SK-N-SH (cell line): ENCODE measurements around the gene CLEC5A. TPM values are rescaled to one million over a fixed set of nuclear protein-coding genes. Genes with fewer than 3 reads are reported as not detected.

ENCODE experiments used
- CTCF ChIA-PET: fragments of 300-600, 350-600 bp; formaldehyde crosslinking; extraction: SDS; loops from one replicate; lab custom pipeline; 2021; lab: Yijun Ruan, JAX
- POLR2A ChIA-PET: fragments of 350-600 bp; sonication (Branson Sonifier 250); formaldehyde crosslinking; extraction: SDS; loops from one replicate; lab custom pipeline; 2020; ENCODE audit warnings: antibody characterized with exemption, inconsistent platforms; lab: Yijun Ruan, JAX
- DNase-seq: peaks from one replicate; pipeline ENCODE4 v3.0.0; 2012
- H2AFZ ChIP-seq: fragments of 200-600 bp; sonication (generic); 2 replicates; pipeline ENCODE4 v1.8.1; 2016; ENCODE audit warnings: antibody characterized with exemption, mild to moderate bottlenecking, low read depth
- H3F3A ChIP-seq: fragments of 200-600 bp; sonication (generic); replicated peaks from 2 replicates; pipeline ENCODE3; 2016; ENCODE audit warnings: antibody characterized with exemption, mild to moderate bottlenecking; ENCODE audit not compliant: insufficient read depth
- H3K27ac ChIP-seq, 2 experiments: fragments of 200-500 bp in 1 of 2; fragments of 200-600 bp in 1 of 2; sonication (Bioruptor generic) in 1 of 2; sonication (generic), shearing (Covaris generic) in 1 of 2; 2 replicates each; pipeline versions ENCODE4 v1.5.1 to v1.6.1; 2014 to 2016; ENCODE audit warnings: low read depth in 2 of 2, inconsistent platforms in 1 of 2, low read length in 1 of 2, mild to moderate bottlenecking in 1 of 2, mixed read lengths in 1 of 2
- H3K27me3 ChIP-seq: fragments of 200-600 bp; sonication (generic), shearing (Covaris generic); 2 replicates; pipeline ENCODE4 v1.6.1; 2016; ENCODE audit warnings: mixed run types; ENCODE audit not compliant: insufficient read depth
- H3K36me3 ChIP-seq, 2 experiments: fragments of 200-500 bp in 1 of 2; fragments of 200-600 bp in 1 of 2; sonication (Bioruptor generic) in 1 of 2; sonication (generic) in 1 of 2; replicated peaks in 1 of 2; 2 replicates each; pipeline versions ENCODE3 to v1.5.1; 2014 to 2016; ENCODE audit warnings: low read length in 1 of 2, mild to moderate bottlenecking in 1 of 2; ENCODE audit not compliant: insufficient read depth in 2 of 2, control insufficient read depth in 1 of 2
- H3K4me1 ChIP-seq, 2 experiments: fragments of 200-500 bp in 1 of 2; fragments of 200-600 bp in 1 of 2; sonication (Bioruptor generic) in 1 of 2; sonication (generic), shearing (Covaris generic) in 1 of 2; 2 replicates each; pipeline versions ENCODE4 v1.5.1 to v1.6.1; 2014 to 2016; ENCODE audit warnings: low read depth in 1 of 2, low read length in 1 of 2, mixed run types in 1 of 2; ENCODE audit not compliant: insufficient read depth in 2 of 2, control insufficient read depth in 1 of 2
- H3K4me2 ChIP-seq: fragments of 200-600 bp; sonication (generic), shearing (Covaris generic); 2 replicates; pipeline ENCODE4 v1.6.1; 2017; ENCODE audit warnings: mixed run types
- H3K4me3 ChIP-seq, 2 experiments: fragments of 200-500 bp in 1 of 2; fragments of 200-600 bp in 1 of 2; sonication (Bioruptor generic) in 1 of 2; sonication (generic), shearing (Covaris generic) in 1 of 2; 2 replicates each; pipeline versions ENCODE4 v1.5.1 to v1.8.1; 2014 to 2016; ENCODE audit warnings: low read depth in 2 of 2, inconsistent platforms in 1 of 2, low read length in 1 of 2, mild to moderate bottlenecking in 1 of 2, mixed read lengths in 1 of 2, moderate library complexity in 1 of 2
- H3K79me2 ChIP-seq: fragments of 200-600 bp; sonication (generic); 2 replicates; pipeline ENCODE4 v1.8.1; 2017; ENCODE audit warnings: mild to moderate bottlenecking; ENCODE audit not compliant: insufficient read depth
- H3K9ac ChIP-seq: fragments of 200-600 bp; sonication (generic); 2 replicates; pipeline ENCODE4 v1.6.1; 2017; ENCODE audit warnings: mixed run types
- H3K9me2 ChIP-seq: fragments of 200-600 bp; sonication (generic); 2 replicates; pipeline ENCODE4 v1.6.1; 2017; ENCODE audit warnings: mixed run types
- H3K9me3 ChIP-seq: fragments of 200-600 bp; sonication (generic); 2 replicates; pipeline ENCODE4 v1.6.1; 2017; ENCODE audit warnings: mixed run types, mild to moderate bottlenecking, moderate library complexity
- H4K20me1 ChIP-seq: fragments of 200-600 bp; sonication (generic); 2 replicates; pipeline ENCODE4 v1.6.1; 2017; ENCODE audit warnings: mild to moderate bottlenecking, mixed run types; ENCODE audit not compliant: insufficient read depth
- CTCF ChIP-seq: fragments of 200-600 bp; sonication (generic); IDR thresholded peaks from 2 replicates; pipeline ENCODE4 v1.6.1; 2017; ENCODE audit warnings: antibody characterized with exemption, mild to moderate bottlenecking, moderate library complexity
- ELF1 ChIP-seq: IDR thresholded peaks from 2 replicates; pipeline ENCODE4 v1.4.0; 2012
- EP300 ChIP-seq, 2 experiments: IDR thresholded peaks; 2 replicates each; pipeline versions ENCODE4 v1.4.0 to v1.6.1; 2012; ENCODE audit warnings: borderline replicate concordance in 1 of 2, low read depth in 1 of 2, low read length in 1 of 2
- FOSL2 ChIP-seq: IDR thresholded peaks from 2 replicates; pipeline ENCODE4 v1.4.0; 2012; ENCODE audit warnings: low read depth, mild to moderate bottlenecking, moderate library complexity, borderline replicate concordance
- FOXJ3 ChIP-seq: sonication (generic); formaldehyde crosslinking; IDR thresholded peaks from 2 replicates; pipeline ENCODE4 v1.5.1; 2020; ENCODE audit warnings: mild to moderate bottlenecking, missing genetic modification reagents
- FOXM1 ChIP-seq: IDR thresholded peaks from 2 replicates; pipeline ENCODE4 v1.4.0; 2012; ENCODE audit warnings: low read depth, mild to moderate bottlenecking
- GABPA ChIP-seq: IDR thresholded peaks from 2 replicates; pipeline ENCODE4 v1.4.0; 2012; ENCODE audit warnings: low read depth, mild to moderate bottlenecking
- GATA2 ChIP-seq: sonication (generic); formaldehyde crosslinking; IDR thresholded peaks from 2 replicates; pipeline ENCODE4 v1.5.0; 2020; ENCODE audit warnings: mild to moderate bottlenecking, missing genetic modification reagents
- JUND ChIP-seq: IDR thresholded peaks from 2 replicates; pipeline ENCODE4 v1.4.0; 2012
- MEF2A ChIP-seq: IDR thresholded peaks from 2 replicates; pipeline ENCODE4 v1.4.0; 2012; ENCODE audit warnings: low read depth, borderline replicate concordance
- NFIC ChIP-seq: IDR thresholded peaks from 2 replicates; pipeline ENCODE4 v1.4.0; 2012; ENCODE audit warnings: borderline replicate concordance
- RCOR1 ChIP-seq: fragments of 150-350 bp; IDR thresholded peaks from 2 replicates; pipeline ENCODE4 v1.6.1; 2017; ENCODE audit warnings: antibody characterized with exemption, low read length
- RFX5 ChIP-seq: IDR thresholded peaks from 2 replicates; pipeline ENCODE4 v1.6.1; 2012; ENCODE audit warnings: mild to moderate bottlenecking, improper control_type of control experiment, low read length
- RXRA ChIP-seq: IDR thresholded peaks from 2 replicates; pipeline ENCODE4 v1.4.0; 2012; ENCODE audit warnings: low read depth, mild to moderate bottlenecking, borderline replicate concordance
- SIN3A ChIP-seq: IDR thresholded peaks from 2 replicates; pipeline ENCODE4 v1.6.1; 2012; ENCODE audit warnings: low read depth, mild to moderate bottlenecking, low read length, moderate library complexity, borderline replicate concordance
- SMC3 ChIP-seq: IDR thresholded peaks from 2 replicates; pipeline ENCODE4 v1.6.1; 2012; ENCODE audit warnings: low read depth, low read length, improper control_type of control experiment
- TAF1 ChIP-seq: IDR thresholded peaks from 2 replicates; pipeline ENCODE4 v1.6.1; 2012; ENCODE audit warnings: low read depth, mild to moderate bottlenecking, low read length, moderate library complexity, borderline replicate concordance
- TCF12 ChIP-seq: IDR thresholded peaks from 2 replicates; pipeline ENCODE4 v1.4.0; 2012
- TEAD4 ChIP-seq: IDR thresholded peaks from 2 replicates; pipeline ENCODE4 v1.4.0; 2012; ENCODE audit warnings: mild to moderate bottlenecking, borderline replicate concordance; ENCODE audit not compliant: insufficient read depth
- USF1 ChIP-seq: IDR thresholded peaks from 2 replicates; pipeline ENCODE4 v1.4.0; 2012; ENCODE audit warnings: low read depth, borderline replicate concordance
- USF2 ChIP-seq: fragments of 150-350 bp; IDR thresholded peaks from 2 replicates; pipeline ENCODE4 v1.6.1; 2017; ENCODE audit warnings: antibody characterized with exemption, low read length, low read depth, borderline replicate concordance
- YY1 ChIP-seq: IDR thresholded peaks from 2 replicates; pipeline ENCODE4 v1.4.0; 2012; ENCODE audit warnings: low read depth, mild to moderate bottlenecking
- WGBS: methylation state at CpG from one replicate; pipeline ENCODE4 v1.1.6; 2017; ENCODE audit warnings: low lambda C conversion rate; 5-methylcytosine and 5-hydroxymethylcytosine counted together
- polyA plus RNA-seq, 3 experiments: library from polyadenylated mRNA; depleted of rRNA; stranded (reverse); fragments of >200 nt; gene quantifications; 2 replicates each; pipeline ENCODE4 v1.2.3, GENCODE V29; 2012
- TF ChIP-seq, protein P1 (sequence below): IDR thresholded peaks from 2 replicates; pipeline ENCODE4; 2012

CLEC5A gene
- polyA plus RNA-seq, 1 of the 3 experiments (the other 2 are of a cell fraction), result not detected

DNA sequence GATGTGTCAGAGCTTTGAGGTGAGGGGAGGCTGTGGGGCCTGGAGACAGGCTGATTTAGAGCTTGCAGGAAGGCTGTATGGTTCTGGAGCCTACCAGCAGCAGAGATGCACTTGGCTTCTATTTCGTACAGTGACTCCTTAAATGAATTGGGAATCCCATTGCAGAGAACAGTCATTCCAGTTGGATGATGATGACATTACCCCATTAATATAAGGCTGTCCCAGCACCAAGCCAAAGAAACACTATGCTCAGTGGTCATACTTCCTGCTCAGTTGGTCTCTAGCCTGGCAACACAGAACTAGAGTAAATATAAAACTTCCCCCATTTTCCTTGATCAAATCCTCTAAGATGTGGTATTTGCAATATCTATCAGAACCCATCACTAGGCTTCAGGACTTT, 5.7 kb upstream of the CLEC5A start (continued):
- TF ChIP-seq RFX5, result no peak
- TF ChIP-seq, protein P1, sequence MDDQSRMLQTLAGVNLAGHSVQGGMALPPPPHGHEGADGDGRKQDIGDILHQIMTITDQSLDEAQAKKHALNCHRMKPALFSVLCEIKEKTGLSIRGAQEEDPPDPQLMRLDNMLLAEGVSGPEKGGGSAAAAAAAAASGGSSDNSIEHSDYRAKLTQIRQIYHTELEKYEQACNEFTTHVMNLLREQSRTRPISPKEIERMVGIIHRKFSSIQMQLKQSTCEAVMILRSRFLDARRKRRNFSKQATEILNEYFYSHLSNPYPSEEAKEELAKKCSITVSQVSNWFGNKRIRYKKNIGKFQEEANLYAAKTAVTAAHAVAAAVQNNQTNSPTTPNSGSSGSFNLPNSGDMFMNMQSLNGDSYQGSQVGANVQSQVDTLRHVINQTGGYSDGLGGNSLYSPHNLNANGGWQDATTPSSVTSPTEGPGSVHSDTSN, result no peak

DNA sequence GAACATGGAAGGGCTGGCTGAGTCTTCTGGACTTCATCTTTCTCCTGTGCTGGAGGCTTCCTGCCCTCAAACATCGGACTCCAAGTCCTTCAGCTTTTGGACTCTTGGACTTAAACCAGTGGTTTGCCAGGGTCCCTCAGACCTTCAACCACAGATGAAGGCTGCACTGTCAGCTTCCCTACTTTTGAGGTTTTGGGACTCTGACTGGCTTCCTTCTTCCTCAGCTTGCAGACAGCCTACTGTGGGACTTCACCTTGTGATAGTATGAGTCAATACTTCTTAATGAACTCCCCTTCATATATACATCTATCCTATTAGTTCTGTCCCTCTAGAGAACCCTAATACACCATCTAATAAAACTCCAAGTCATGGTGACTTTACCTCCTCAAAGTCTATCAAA, 4.0 kb upstream of the CLEC5A start:
- no peak overlapping the region for H2AFZ ChIP-seq
- no peaks in the 10 kb centered on the region for H3K4me1 ChIP-seq
- no peak overlapping the region for H3K9ac ChIP-seq
- no peak for DNase-seq
- no peaks in the 10 kb centered on the region for H3F3A ChIP-seq
- no peak overlapping the region for H3K4me3 ChIP-seq
- no peaks in the 10 kb centered on the region for H3K9me2 ChIP-seq
- H3K9me3 ChIP-seq, result no peaks in the 10 kb centered on the region
- no peak overlapping the region for H3K4me2 ChIP-seq
- no peaks in the 10 kb centered on the region for H4K20me1 ChIP-seq
- no peaks in the 10 kb centered on the region for H3K36me3 ChIP-seq
- CTCF ChIA-PET, result interaction anchor here (1.0 kb wide), 1 partner anchor 26 kb away, joined by 3 read pairs; no protein-coding TSS in a partner anchor
- H3K27ac ChIP-seq, result no peak overlapping the region
- 0% methylated on average over 1 of the region's 1 CpG for WGBS
- H3K27me3 ChIP-seq, result no peaks in the 10 kb centered on the region; the same call in 1 of the 2 replicates
- POLR2A ChIA-PET, result no interaction called here
- no peaks in the 10 kb centered on the region for H3K79me2 ChIP-seq
- no peak for TF ChIP-seq USF2
- TF ChIP-seq GABPA, result no peak
- TF ChIP-seq RFX5, result no peak
- TF ChIP-seq TCF12, result no peak
- TF ChIP-seq MEF2A, result no peak
- no peak for TF ChIP-seq SIN3A
- TF ChIP-seq YY1, result no peak
- no peak for TF ChIP-seq RXRA

- POLR2A ChIA-PET, result no interaction called here
- Histone ChIP-seq H3K9ac (no peak overlapping the region), H3K9me3 (no peaks in the 10 kb centered on the region), H3K79me2 (no peaks in the 10 kb centered on the region), H2AFZ (no peak overlapping the region), H3K27me3 (no peaks in the 10 kb centered on the region; the same call in 1 of the 2 replicates)
- no peak for DNase-seq
- TF ChIP-seq USF1 (no peak), RXRA (no peak), ELF1 (no peak), FOXM1 (no peak), JUND (no peak), EP300 (IDR thresholded peaks at IDR 0.05; ENCODE audit: borderline replicate concordance in 1 of 2, low read depth in 1 of 2, low read length in 1 of 2) (no peak), GATA2 (CRISPR knock-in tag) (no peak), FOSL2 (no peak), TCF12 (no peak), MEF2A (no peak), CTCF (no peak), RCOR1 (no peak), TAF1 (no peak), SMC3 (no peak), TEAD4 (no peak), FOXJ3 (no peak), NFIC (no peak), SIN3A (no peak)
- TF ChIP-seq, protein P1, result no peak
- TF ChIP-seq, all 33 proteins: peak for 0
- H3F3A ChIP-seq, result no peaks in the 10 kb centered on the region
- H3K27ac ChIP-seq, result no peak overlapping the region
- no peak overlapping the region for H3K4me2 ChIP-seq
- H3K4me3 ChIP-seq, result no peak overlapping the region
- no peaks in the 10 kb centered on the region for H3K9me2 ChIP-seq
- WGBS, result 6% methylated on average over 3 of the region's 3 CpGs
- CTCF ChIA-PET, result interaction anchor here (1.0 kb wide), 1 partner anchor 27 kb away, joined by 3 read pairs; no protein-coding TSS in a partner anchor
- no peaks in the 10 kb centered on the region for H3K36me3 ChIP-seq
- H4K20me1 ChIP-seq, result no peaks in the 10 kb centered on the region
- no peaks in the 10 kb centered on the region for H3K4me1 ChIP-seq
Observed at GRCh38 chr7:141949911-141950310, 3.1 kb upstream of the CLEC5A start.
